Activated naive CD8-positive, alpha-beta T cell treated with anti-CD3 and anti-CD28 coated beads, Interleukin-2, amount 50 U/mL, for 16 hours (primary cell): ENCODE measurements around the gene DIRAS1.
"Not testable (repeated sequence)": the region's sequence is repeated elsewhere in the genome, so short reads cannot be mapped to it uniquely, and the experiment has no call there.

Experiments used
- DNase-seq: peaks from one replicate; pipeline ENCODE4 v3.0.0-alpha.2; 2020; ENCODE audit warnings: low read depth, low spot score

DIRAS1 gene

DNA sequence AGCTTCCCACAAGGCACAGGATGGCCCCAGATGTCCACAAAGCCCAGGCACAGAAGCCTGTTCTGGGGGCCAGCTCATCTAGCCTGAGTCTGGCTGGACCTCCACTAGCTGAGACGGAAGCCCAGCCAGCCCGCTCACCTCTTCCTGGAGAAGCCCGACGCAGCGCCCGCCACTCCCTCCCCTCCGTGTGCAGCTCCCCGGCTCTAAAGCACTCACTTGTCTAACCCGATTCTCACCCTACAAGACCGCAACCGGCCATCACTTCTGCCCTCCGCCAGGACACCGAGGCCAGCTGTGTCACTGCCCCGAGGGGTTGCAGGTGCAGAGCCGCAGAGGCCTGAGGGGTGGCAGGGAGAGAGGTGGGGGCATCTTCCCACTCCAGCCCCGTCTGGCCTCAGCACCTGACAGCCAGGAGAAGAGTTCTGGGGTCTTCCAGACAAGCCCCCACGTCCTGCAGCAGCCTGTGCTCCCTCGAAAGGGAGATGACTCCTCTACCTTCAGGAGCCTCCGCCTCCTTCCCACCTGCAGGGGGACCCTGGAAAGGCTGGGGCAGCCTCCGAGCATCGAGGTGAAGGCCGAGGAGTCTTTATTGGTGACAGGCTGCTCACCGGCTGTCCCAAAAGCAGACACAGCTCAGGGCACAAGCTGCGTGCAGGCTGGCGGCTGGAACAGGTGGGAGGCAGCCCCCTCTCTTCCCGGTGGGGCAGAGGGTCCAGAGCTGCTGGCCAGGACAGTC, 5.9 kb upstream of the DIRAS1 start:
- no peak for DNase-seq

DNA sequence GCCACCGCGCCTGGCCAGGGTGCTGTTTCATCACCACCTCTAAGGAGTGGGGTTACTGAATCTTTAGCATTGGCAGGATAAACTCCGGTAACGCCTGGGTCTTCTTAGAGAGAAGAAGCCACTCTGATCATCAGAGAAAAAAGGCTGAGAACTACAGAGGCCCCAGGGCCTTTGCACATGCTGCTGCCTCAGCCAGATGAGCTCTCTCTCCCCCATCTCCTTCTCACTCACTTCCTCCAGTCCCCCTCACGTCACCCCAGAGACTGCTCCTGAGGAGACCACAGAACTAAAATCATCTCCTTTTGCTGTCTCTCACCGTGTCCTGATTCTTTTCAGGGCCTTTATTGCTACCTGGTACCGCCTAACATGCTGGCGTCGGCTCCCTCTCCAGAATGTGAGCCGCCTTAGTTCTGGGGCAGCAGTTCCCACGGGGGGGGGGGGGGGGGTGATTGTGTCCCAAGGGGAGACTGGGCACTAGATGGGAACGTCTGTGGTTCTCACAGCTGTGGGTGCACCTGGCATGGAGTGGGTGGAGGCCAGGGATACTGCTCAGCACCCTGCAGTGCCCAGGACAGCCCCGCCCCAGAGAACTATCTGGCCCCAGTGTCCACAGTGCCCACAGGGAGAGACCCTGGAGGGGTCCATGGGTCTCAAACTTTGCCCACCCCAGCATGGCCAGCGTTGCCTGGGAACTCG, 5.1 kb upstream of the DIRAS1 start:
- DNase-seq, result no peak

DNA sequence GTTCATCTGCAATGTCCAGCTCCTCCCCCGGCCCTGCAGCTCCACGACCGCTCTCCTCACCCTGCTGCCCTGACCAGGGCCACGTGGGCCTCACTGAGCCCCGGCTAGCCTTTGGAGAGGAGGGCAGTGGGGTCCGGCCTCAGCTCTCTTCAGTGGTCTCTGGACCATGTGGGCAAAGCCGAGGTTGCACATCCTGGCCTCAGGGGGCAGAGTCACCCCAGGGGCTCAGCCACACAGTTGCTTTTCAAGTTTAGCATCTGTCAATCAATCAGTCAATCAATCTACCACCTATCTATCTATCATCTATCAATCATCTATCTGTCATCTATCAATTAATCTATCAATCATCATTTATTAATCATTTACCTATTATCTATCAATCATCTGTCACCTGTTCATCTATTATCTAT, 3.0 kb upstream of the DIRAS1 start:
- DNase-seq, result no peak

DNA sequence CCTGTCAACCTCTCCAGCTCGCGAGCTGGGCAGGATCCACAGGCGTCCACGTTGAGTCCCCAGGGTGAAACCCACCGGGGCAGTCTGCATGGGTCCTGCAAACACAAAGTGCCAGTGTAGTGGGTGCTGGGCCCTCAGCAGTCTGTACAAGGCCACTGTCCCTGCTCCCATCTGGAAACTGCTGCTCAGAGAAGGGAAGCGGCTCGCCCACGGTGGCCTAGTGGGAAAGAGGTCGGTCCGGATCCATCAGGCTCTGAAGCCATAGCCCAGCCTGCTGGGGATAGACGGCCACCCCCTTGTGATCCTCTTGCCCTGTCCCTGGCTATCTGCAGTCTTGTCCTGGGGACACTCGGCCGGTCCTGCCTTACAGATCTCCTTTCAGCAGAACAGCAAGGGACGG, 2.6 kb upstream of the DIRAS1 start:
- DNase-seq, result no peak

DNA sequence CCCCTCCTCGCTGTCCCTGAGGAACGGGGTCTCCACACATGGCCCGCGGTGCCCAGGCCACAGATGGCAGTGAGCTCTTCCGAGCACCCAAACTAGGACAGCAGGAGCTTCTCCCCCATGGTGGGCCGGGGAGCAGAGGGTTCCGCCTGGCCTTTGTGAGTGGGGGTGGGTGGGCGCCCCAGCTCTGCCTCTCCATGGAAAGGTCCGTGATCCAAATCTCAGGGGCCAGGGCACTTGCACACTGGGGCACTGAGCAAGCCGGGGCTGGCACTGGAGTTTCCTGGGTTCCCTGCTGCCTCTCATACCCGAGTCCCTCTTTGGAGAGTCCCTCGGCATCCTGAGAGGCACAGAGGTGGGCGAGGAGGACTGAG, 2.2 kb upstream of the DIRAS1 start:
- DNase-seq, result no peak

DNA sequence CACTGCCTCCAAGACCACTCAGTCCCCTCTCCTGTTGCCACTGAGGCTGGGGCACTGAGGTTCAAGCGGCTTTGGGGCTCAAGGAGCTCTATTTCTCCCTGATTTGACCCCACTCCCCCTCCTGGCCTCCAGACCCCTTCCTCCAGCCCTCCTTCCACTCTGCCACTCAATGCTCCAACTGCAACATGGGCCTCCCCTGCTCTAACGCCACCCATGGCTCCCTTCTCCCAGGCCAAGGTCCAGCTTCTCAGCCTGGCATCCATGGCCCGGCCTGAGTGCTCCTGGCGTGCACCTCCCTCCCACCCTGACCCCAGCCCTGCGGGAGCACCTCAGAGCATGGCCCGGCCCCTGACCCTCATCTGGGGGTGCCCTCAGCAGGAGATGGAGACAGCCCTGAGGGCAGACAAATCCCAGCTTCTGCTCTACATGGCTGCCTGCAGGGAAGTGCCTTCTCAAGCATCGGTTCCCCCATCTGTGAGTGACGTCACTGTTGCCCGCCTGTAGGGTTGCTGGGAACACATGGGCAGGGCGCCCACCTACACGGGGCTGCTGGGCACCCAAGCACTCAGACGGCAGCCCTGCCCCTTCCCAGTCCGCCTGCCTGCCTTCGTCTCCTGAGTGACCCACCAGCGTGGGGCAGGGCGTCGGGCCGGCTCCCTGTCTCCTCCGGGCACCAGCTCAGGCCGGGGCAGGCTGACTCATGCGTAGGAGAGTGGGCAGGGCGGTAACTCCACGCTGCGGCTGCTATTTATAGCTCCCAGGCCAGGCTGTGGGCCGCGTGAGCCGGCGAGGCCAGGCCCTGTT, 1.6 kb upstream of the DIRAS1 start:
- DNase-seq, result no peak

DNA sequence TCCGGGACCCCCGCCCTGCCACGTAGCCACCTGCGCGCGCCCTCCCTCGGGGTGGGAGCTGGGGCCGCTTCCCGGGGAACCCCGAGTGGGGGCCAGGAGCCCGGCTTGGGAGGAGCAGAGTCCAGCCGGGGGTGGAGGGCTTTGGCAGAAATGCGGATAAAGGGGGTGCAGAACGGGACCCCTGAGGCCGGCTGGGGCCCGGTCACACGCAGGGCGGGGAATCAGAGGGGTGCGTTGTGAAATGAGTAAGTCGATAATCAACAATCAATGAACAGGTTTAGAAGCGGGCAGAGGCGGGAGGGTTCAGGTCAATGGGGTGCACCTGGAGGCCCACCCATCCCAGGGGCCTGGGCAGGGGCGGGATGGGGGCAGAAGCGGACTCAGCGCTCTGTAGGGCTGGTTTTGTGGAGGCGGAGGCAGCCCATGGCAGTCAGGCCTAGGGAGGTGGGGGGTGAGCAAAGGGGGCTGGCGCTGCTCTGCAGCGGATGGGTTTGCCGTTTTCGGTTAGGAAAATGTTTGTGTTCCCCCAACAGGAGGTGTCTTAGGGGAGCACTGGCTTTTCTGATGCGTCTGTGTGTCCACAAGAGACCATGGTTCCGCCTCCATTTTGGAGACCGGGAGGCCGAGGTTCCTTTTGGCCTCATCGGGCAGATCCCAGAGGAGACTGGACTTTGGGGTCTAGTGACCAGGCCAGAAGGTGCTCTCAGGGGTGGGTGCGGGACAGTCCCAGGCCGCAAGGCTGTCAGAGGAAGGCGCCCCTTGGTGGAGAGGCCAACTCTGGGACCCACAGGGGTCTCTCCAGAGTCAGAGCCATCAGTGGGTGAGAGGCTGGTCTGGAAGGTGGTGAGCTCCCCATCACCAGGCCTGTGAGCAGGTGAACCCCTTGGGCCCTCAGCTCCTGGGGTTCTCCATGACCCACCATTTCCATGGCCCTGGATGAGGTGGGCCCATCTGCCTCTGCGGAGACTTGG, 683 bp upstream of the DIRAS1 start:
- no peak for DNase-seq

DNA sequence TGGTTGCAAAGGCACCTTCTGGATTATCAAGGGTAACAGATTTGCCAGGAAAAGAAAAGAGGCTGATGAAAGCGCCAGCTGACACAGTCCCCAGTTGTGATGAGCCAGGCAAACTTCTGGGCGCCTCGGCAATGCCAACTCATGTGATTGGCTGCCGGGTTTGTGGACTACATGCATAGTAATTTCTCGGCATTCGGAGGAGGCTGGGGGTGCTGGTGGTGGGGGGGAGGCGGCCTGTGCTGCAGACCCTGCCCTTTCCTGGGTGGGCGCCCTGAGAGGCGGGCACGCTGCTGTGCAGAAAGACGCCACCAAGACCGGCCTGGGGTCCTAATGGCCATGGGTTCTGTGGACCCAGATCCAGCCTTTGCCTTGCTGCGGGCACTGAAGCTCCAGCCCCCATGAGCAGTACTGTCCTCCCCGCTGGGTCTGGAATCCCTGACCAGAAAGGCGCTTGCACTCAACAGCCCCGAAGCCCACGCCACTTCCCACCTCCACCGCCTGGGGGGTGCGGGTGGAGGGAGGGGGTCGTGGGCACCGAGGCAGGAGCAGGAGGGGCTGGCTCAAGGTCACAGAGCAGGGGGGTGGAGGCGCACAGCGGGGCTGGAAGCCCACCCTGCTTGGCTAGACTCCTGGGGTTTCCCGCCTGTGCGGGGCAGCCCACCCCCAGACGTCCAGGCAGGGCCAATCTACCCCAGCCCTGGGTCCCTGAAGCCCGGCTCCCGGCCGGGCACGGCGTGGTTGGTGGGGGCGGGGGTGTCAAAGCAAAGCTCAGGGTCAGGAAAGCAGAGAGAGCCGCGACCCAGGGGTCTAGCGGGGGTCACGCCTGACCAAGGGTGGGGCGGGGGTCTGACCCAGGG, 1.0 kb downstream of the DIRAS1 start:
- no peak for DNase-seq

DNA sequence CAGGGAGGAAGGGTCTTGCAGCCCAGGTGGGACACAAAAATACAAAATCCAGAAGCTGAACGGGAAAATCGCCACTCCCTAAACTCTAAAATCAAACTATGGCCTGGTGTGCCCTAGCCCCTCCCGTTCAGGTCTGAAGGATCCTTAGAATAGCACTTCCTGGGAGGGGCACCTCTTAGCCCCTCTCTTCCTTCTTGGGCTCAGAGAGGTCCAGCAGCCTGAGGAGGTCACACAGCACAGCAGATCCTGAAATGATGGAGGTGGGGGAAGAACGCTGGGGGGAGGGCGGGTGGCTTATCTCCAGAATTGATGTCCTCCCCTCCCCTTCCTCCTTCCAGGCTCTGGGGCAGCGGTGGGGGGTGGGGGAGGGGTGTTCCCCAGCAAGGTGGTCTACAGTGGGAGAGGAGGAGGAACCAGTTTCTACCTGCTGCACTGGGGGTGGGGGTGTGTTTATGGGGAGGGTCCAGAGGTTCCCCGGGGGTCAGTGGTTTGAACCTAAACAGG, 1.9 kb downstream of the DIRAS1 start:
- no peak for DNase-seq

DNA sequence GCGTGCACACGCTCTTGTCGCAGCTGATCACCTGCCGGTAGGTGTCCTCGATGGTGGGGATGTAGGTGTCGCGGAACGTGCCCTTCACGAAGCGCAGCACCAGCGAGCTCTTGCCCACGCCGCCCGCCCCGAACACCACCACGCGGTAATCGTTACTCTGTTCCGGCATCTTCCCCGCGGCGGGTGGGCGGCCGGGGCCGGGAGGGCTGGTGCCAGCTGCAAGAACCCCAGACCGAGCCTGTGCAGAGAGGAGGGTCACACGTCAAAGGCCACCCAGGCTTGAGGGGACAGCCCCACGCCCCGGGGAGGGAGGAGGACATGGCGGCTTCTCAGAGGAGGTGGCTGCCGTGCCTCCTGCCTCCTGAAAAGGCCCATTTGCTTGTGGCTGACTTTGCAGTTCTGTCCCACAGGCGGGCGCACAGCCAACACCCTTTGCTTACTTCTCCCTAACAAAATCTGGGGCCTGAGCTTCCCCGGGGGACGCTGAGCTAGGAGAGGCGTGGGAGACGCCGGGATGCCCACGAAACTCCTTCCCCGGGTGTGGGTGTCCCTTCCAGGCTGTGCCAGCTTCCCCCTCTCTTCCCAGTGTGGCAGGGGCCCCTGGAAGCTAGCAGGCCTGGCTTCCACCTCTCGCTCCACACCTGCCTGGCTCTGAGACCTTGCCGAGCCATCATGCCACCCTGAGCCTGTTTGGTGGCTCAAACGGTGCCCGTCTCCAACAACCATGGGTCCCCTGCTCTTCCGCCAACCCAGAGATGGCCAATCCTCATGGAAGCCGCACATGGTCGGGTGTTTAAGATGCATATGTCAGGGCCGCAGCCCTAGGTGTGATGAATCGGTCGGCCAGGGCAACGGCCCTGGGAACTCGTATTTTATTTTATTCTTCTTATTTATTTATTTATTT, 3.3 kb downstream of the DIRAS1 start:
- DNase-seq, result no peak

DNA sequence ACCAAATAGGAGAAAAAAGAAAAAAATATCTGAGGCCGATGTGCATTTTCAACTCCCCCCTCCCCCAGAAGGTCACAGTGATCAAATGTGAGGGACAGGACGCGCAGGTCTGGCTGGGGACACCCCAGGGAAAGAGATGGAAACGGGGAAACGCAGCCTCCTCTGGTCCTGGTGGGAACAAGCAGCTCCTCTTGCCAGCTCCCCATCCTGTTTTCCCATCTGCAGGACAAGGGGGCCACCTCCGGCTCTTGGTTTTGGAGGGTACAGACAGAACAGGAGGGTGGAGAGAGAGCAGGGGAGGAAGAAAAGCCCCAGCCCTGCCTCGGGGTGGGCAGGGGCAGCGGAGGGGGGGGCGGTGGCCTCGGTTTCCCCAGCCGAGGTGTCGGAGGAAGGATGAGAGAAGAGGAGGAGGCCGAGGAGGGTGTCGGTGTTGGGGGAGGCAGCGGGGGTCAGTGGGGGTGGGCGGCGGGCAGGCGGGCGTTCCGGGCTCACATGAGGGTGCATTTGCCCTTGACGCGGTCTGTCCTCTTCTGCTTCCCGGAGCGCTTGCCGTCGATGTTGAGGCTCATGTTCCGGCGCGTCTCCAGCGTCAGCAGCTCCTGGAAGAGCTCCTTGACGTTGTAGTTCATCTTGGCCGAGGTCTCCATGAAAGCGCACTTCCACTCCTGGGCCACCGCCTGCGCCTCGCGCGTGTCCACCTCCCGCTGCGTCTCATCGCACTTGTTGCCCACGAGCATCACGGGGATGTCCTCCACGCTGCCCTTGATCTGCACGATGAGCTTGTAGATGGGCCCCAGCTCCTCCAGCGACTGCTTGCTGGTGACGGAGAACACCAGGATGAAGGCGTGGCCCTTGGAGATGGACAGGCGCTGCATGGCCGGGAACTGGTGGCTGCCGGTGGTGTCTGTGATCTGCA, 4.2 kb downstream of the DIRAS1 start:
- DNase-seq, result no peak

DNA sequence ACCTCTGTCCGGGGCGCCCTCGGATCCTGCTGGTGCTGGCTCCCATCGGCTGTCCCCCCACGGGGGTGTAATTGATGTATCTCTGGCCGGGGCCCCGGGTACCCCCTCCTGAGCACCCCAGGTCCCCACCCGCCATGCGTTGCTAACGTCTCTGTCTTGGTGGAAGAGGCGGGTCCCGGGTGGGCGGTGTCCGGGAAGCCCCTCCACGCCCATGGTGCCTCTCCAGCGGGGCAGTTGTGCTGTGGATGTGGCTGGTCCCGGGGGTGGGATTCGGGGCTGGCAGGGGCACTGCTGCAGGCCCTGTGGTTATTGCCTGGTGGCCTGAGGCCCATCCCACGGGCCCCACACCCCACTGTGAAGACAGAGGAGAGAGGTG, 4.9 kb downstream of the DIRAS1 start:
- DNase-seq, result no peak

DNA sequence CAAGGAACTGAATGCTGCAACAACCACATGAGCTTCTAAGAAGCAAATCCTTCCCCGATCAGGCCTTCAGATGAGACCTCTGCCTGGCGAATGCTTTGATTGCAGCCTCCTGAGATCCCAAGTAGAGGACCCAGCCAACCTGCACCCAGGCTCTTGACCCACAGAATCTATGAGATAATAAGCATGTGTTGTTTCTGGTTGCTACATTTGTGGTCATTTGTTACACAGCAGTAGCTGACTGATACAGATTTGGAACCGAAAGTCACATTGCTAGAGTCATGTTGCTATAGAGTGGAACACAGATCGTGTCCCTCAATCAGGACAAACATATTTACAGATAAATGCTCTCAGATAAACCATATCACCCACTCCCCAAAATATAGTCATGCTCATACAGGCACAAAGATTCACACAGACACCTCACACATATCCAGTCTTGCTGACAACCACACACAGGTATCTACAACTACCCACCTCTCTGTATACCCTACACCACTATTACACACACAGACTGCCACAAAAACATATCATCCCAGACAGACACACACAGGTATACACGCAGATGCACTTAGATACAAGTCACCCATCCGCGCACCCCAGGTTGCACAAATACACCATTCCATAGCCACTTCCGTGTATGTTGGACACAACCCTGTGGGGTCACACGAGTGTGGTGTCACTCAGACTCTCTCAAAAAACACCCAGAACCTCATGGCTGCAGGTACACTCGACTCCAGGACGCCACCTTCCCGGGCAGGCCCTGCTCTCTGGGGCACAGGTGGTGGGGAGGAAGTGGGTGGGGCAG, 5.5 kb downstream of the DIRAS1 start:
- DNase-seq, result no peak

DNA sequence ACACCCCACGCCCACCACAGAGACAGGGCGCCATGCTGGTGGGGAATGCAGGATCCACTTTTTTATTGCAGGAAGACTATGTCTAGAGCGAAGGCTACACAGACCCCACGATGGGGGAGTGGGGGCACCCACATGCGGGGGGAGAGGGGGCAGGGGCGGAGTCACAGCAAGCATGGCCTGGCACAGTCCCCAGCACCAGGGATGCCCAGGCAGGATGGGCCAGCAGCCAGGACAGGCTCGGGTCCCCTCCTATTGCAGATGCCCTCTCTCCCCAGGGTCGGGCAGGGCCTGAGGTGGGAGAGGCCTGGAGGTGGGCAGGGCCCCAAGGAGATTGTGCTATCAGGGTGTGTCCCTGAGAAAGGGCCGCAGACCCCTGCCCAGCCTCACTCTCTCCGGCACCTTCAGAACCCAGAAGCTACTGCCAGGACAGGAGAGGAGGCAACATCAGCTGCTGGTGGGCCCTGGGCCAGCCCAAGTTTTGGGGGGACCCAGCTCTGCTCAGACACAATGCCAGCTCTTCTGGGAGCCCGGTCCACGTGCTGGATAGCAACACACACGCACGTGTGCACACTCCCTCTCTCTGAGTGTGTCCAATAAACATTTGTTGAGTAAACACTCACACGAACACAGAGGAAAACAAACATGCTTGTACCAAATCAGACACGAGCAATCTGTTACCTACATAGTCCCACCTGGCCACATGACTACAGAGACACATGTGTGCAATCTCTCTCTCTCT, 6.5 kb downstream of the DIRAS1 start:
- no peak for DNase-seq

DNA sequence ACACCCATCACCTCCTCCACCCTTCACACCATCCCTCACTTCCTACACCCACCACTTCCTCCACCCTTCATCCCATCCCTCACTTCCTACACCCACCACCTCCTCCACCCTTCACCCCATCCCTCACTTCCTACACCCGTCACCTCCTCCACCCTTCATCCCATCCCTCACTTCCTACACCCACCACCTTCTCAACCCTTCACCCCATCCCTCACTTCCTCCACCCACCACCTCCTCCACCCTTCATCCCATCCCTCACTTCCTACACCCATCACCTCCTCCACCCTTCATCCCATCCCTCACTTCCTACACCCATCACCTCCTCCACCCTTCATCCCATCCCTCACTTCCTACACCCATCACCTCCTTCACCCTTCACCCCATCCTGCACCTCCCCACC, 7.1 kb downstream of the DIRAS1 start:
- not testable (repeated sequence) for DNase-seq

DNA sequence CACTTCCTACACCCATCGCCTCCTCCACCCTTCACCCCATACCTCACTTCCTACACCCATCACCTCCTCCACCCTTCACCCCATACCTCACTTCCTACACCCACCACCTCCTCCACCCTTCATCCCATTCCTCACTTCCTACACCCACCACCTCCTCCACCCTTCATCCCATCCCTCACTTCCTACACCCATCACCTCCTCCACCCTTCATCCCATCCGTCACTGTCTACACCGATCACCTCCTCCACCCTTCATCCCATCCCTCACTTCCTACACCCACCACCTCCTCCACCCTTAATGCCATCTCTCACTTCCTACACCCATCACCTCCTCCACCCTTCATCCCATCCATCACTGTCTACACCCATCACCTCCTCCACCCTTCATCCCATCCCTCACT, 8.0 kb downstream of the DIRAS1 start:
- not testable (repeated sequence) for DNase-seq

DNA sequence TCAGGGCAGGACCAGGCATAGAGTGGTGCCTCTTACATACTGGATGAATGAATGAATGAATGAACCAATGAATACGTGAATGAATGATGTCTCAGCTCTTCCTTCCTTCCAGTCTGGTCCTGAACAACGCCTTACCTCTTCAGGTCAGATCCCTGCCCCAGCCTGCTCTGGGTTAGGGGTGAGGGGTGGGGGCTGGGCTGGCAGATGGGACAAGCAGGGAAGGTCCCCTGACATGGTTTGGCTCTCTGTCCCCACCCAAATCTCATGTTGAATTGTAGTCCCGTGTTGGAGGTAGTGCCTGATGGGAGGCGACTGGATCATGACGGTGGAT, 9.3 kb downstream of the DIRAS1 start:
- DNase-seq, result no peak
